Motor neuron (in vitro differentiated cells): ENCODE results near the gene F8. TPM values are rescaled to one million over a fixed set of nuclear protein-coding genes. Genes with fewer than 3 reads are reported as not detected.
"Not testable (repeated sequence)": the region's sequence is repeated elsewhere in the genome, so short reads cannot be mapped to it uniquely, and the experiment has no call there.

Experiments used
- ATAC-seq, 8 experiments: fragments of 200-7000 bp; cut with Tn5 transposase; replicated peaks in 6 of 8; 2 replicates each; pipeline ENCODE4 v1.8.0; 2021; ENCODE audit warnings: mild to moderate bottlenecking in 8 of 8, moderate library complexity in 8 of 8
- H3K27ac ChIP-seq, 2 donors: fragments of 250-450 bp; sonication (Bioruptor Pico); 2 replicates each; pipeline ENCODE4 v1.9.0; 2021; ENCODE audit warnings: antibody characterized with exemption in 2 of 2, mild to moderate bottlenecking in 2 of 2, moderate library complexity in 1 of 2
- H3K4me1 ChIP-seq, 2 donors: fragments of 250-450 bp; sonication (Bioruptor Pico); replicated peaks in 1 of 2; 2 replicates each; pipeline ENCODE4 v1.6.1; 2021; ENCODE audit warnings: antibody characterized with exemption in 2 of 2, mild to moderate bottlenecking in 2 of 2, moderate library complexity in 1 of 2
- H3K4me3 ChIP-seq, 5 donors: fragments of 250-450 bp; sonication (Bioruptor Pico); 2 replicates each; pipeline ENCODE4 v1.9.0; 2021; ENCODE audit warnings: antibody characterized with exemption in 5 of 5, mild to moderate bottlenecking in 5 of 5, moderate library complexity in 4 of 5
- WGBS, 10 experiments: fragments of 450-650 bp; shearing (Covaris generic); methylation state at CpG; one replicate each; pipeline ENCODE4 v1.0.0; 2022; 5-methylcytosine and 5-hydroxymethylcytosine counted together
- in situ Hi-C, 9 experiments: fragments of 400-800 bp; cut with MboI; loops; one replicate each; pipeline ENCODE4 v1.15.0; 2021; ENCODE audit warnings: low sequenced_read_pairs in 9 of 9, low pct_unique_long_range_greater_than_20kb in 2 of 9; ENCODE audit not compliant: unreplicated experiment in 9 of 9
- total RNA-seq, 8 experiments: library from RNA; unstranded; fragments of 300-600 nt; gene quantifications; 2 replicates each; pipeline versions ENCODE4 v1.2.3 to v1.2.4, GENCODE V29; 2022

Gene F8
- total RNA-seq, 8 experiments from 2014 or later: 1.2 to 5.3 (median 3.1) TPM

DNA sequence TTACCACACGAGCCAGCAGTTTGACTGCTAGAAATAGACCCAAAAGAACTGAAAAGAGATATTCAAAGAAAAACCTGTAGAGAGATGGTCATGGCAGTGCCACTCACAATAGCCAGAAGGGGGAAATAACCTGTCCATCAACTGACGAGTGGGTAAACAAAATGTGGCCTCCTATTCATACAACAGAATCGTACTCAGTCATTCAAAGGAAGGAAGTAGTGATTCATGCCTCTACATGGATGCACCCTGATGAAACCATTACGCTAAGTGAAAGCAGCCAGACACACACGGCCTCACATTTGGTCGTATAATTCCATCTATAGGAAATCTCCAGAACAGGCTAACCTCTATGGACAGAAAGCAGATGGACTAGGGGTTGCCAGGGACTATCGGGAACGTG lies 138.5 kb downstream of the F8 start:
- H3K4me1 ChIP-seq, ATAC-seq, H3K27ac ChIP-seq, H3K4me3 ChIP-seq, in situ Hi-C loops: not testable (repeated sequence)
- WGBS, 10 experiments: no CpG with 5 or more reads among the region's 8 CpGs

DNA sequence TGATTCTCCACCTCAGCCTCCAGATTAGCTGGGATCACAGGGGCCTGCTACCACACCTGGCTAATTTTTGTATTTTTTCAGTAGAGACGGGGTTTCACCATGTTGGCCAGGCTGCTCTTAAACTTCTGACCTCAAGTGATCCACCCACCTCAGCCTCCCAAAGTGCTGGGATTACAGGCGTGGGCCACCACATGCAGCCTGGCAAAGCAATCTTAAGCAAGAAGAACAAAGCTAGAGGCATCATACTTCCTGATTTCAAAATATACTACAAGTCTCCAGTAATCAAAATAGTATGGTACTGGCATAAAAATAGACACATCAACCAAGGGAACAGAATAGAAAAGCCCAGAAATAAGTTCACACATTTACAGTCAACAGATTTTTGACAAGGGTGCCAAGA lies 149.2 kb downstream of the F8 start:
- H3K4me3 ChIP-seq: no peak overlapping the region
- 47% methylated on average over 2 of the region's 2 CpGs; no CpG with 5 or more reads in 9 of the 10 experiments for WGBS, 10 experiments

DNA sequence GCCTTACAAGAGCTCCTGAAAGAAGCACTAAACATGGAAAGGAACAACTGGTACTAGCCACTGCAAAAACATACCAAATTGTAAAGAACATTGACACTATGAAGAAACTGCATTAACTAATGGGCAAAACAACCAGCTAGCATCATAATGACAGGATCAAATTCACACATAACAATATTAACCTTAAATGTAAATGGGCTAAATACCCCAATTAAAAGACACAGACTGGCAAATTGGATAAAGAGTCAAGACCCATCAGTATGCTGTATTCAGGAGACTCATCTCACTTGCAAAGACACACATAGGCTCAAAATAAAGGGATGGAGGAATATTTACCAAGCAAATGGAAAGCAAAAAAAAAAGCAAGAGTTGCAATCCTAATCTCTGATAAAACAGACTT lies 154.0 kb downstream of the F8 start:
- H3K27ac ChIP-seq, in situ Hi-C loops, H3K4me3 ChIP-seq, ATAC-seq, H3K4me1 ChIP-seq: not testable (repeated sequence)

More for the DNA sequence above, 149.2 kb downstream of the F8 start:
- ATAC-seq: no peak
- in situ Hi-C loops: no loop called here
- H3K27ac ChIP-seq: no peak overlapping the region
- H3K4me1 ChIP-seq: no peaks in the 10 kb centered on the region

DNA sequence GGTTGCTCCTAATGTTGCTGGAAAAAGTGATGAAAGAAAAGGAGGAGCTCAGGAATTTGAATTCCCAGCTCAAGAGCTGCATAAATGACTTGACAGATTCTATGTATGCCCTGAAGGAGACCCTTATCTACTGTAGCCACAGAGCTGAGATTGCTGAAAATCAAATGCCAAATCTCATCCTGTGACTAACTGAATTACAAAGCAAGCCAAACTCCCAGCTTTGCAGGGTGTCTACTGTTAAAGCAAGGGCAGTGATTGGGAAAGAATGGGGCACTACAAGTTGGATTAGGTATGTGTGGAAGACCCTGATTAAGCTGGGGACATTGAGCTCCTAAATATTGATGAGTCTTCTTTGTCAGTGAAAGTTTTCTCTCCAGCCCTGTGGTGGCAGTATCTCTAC lies 167.3 kb downstream of the F8 start:
- H3K4me1 ChIP-seq: no peaks in the 10 kb centered on the region
- no peak overlapping the region for H3K27ac ChIP-seq
- ATAC-seq: peak in 2 of 8 experiments; percentile 23 to 39
- in situ Hi-C loops: no loop called here
- H3K4me3 ChIP-seq: no peak overlapping the region

DNA sequence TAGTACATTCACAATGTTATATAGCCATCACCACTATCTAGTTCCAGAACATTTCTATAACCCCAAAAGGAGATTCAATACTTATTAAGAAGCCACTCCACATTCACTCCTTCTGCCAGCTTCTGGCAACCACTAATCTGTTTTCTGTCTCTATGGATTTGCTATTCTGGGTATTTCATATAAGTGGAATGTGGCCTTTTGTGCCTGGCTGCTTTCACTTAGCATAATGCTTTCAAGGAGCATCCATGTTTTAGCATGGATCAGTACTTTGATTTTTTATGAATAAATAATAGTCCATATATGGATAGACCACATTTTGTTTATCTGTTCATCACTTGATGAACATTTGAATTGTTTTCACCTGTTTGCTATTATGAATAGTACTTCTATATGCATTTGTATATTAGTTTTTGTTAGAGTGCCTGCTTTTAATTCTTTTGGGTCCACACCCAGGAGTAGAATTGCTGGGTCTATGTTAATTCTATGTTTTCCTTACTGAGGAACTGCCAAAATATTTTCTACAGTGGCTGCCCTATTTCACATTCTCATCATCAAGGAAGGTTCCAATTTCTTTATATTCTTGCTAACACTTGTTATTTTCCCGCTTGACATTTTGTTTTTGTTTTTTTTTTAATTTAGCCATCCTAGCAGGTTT lies 171.4 kb downstream of the F8 start:
- H3K4me1 ChIP-seq: no peaks in the 10 kb centered on the region
- peak in 3 of 8 experiments; percentile 58 to 80 (median 61) for ATAC-seq
- H3K27ac ChIP-seq: no peak overlapping the region
- WGBS, 10 experiments: 8 to 88% (median 50%) methylated on average over 1 of the region's 1 CpG; no CpG with 5 or more reads in 5 of the 10 experiments
- in situ Hi-C loops: no loop called here
- no peak overlapping the region for H3K4me3 ChIP-seq

DNA sequence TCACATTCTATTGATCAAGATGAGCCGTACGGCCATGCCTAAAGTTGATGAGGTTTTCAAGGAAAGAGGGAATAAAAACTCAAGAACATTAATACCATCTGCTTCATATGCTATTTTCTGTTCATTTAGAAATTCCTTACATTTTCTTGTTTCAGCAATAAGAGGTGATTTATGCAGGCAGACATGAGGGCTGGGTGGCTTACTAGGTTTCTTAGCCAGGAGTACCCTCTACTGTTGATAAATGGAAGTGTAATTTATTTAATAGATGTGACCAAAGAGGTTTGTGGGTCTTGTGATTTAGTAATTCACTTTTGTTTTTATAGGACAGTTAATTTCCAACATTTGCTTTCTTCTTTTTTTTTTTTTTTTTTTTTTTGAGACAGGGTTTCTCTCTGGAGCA lies 181.7 kb downstream of the F8 start:
- in situ Hi-C loops: no loop called here
- Histone ChIP-seq H3K4me3 (no peak overlapping the region), H3K27ac (no peak overlapping the region), H3K4me1 (no peaks in the 10 kb centered on the region)
- 24 to 93% methylated on average over 2 of the region's 2 CpGs; no CpG with 5 or more reads in 8 of the 10 experiments for WGBS, 10 experiments
- ATAC-seq: peak in 3 of 8 experiments; percentile 44 to 76 (median 71)

DNA sequence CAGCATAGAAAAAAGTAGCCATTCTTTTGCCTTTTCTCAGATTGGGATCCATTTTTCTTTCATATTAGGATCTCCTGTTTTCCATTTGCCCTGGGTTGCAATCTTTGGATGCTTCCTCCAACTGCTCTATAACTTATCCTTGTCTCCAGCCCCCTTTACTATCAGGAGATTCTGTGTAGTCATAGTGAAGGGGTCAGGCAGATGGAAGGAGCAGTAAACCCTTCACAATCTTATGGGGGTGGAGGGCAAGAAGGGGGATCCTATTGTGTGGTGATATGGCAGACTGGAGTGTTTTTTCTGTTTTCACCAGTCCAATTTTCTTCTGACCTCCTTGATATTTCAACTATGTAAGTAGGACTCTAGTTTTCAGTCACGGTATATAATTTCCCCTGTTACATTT lies 186.4 kb downstream of the F8 start:
- in situ Hi-C loops: no loop called here
- ATAC-seq: no peak
- Histone ChIP-seq H3K4me3 (no peak overlapping the region), H3K27ac (no peak overlapping the region), H3K4me1 (no peaks in the 10 kb centered on the region)
- WGBS, 10 experiments: 40 to 83% (median 40%) methylated on average over 1 of the region's 1 CpG; no CpG with 5 or more reads in 7 of the 10 experiments

DNA sequence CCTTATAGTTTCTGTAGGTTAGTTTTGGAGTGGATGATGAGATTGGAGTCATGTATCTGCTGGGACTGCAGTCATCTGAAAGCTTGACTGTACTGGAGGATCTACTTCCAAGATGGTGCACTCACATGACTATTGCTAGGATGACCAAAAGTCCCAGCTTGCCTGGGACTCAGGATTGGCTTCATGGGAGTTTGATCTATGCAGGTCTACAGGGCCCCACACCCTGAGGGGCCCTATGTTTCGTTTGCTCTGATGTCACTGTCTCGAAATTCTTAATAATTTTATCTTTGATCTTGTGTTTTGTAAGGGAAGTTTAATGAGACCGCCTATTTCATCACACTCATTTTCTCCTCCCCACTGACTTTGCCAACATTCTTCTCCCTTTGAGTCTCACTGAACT lies 188.0 kb downstream of the F8 start, which contains the start of gene SMIM9:
Gene SMIM9, minus strand, starts transcription at position 101 of the 400 bp plus-strand sequence. CDS start 3,806 bp downstream, outside the sequence.
- no peak within 1 kb of the TSS for H3K4me3 ChIP-seq
- in situ Hi-C loops: no loop called here
- no peak within 1 kb of the TSS for H3K27ac ChIP-seq
- 57 to 100% (median 75%) methylated on average over 1 to 2 of the region's 3 CpGs; no CpG with 5 or more reads in 6 of the 10 experiments for WGBS, 10 experiments
- no peak for ATAC-seq
- no peaks in the 10 kb centered on the region for H3K4me1 ChIP-seq

DNA sequence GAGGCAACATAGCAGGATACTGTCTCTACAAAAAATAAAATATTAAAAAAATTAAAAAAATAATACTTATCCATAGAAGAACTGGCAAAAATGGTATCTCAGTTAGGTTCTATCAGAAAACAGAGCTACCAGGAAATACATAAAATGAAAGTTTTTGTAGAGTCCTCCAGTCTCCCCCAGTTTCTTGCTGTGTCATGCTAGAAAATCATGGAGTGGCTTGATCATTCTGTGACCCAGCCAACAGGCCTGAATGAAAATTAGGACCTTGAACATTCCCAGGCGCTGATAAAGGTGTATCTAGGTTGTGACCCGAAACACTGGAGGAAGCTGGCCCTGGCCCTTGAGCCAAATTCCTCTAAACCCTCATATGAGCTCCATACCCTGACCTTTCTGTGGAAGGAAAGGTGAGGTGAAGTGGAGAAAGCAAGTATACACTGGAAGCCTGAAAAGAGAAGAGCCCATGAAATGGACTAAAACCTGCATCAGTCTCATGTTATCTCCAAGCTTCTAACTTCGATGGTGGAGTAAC lies 188.7 kb downstream of the F8 start:
- H3K4me1 ChIP-seq: no peaks in the 10 kb centered on the region
- WGBS, 10 experiments: 20 to 93% (median 50%) methylated on average over 1 to 3 of the region's 3 CpGs; no CpG with 5 or more reads in 5 of the 10 experiments
- H3K27ac ChIP-seq: no peak overlapping the region
- in situ Hi-C loops: no loop called here
- no peak overlapping the region for H3K4me3 ChIP-seq
- no peak for ATAC-seq

DNA sequence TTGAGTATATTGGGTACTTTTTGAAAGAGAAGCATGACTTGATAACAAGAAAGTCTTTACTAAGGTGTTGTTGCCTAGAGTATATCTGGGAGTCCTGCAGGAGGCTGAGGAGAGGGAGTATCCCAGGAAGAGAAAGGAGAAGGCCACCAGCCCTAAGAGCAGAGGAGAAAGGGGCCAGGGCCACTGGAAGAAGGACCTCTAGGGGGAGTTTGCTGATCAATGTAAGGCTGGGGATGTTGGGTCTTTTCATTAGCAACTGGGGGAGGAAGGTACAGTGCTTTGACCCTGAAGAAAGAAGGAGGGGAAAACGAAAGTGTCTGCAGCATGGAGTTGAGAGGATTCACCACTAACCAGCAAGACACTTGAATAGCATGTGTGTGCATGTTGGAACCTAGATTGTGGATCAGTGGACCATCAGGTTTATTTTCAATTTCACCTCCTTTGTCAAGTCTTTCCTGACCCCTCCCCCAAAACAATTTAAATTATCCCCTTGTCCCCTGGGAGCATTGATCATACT lies 192.5 kb downstream of the F8 start:
- H3K27ac ChIP-seq: no peak overlapping the region
- in situ Hi-C loops: no loop called here
- no peak overlapping the region for H3K4me3 ChIP-seq
- WGBS, 10 experiments: no CpG with 5 or more reads among the region's 1 CpG
- no peak for ATAC-seq
- no peaks in the 10 kb centered on the region for H3K4me1 ChIP-seq

DNA sequence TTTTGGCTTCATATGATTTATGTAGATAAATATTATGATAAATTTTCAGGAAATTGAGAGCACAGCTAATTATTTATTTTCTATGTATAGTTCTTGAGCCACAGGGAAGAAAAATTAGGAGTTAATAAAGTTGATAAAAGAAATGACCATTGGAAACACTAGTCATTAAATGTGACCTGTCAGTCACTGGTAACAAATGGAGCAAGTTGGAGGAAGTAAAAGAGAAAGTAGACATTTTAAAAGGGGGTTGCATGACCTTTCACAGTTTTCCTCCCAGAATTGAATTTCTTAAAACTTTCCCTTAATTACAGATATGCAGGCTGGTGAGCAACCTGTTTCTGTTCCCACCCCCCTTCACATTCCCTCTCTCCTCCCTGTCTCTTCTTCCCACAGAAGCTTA lies 193.4 kb downstream of the F8 start:
- Histone ChIP-seq H3K27ac (no peak overlapping the region), H3K4me1 (no peaks in the 10 kb centered on the region), H3K4me3 (no peak overlapping the region)
- in situ Hi-C loops: no loop called here
- ATAC-seq: no peak

DNA sequence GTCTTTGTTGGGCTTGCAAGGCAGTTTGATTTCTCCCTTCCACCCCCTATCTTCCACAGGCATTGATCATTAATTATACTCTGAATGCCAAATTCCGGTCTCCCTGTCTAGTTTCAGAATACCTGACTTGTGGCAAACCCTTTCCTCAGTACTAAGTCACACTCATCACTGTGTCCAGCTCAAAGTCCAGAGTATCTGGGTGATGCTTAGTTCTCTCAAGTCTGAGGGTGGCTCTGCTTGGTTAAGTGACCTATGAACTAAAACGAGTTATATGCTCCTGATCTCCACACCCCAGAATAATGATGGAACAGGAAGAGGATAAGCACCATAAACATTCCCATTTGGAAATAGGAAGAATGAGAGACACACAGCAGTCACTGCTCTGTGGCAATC lies 194.5 kb downstream of the F8 start:
- ATAC-seq: peak in 1 of 8 experiments; percentile 23
- WGBS, 10 experiments: 50 to 100% methylated on average over 2 of the region's 2 CpGs; no CpG with 5 or more reads in 8 of the 10 experiments

DNA sequence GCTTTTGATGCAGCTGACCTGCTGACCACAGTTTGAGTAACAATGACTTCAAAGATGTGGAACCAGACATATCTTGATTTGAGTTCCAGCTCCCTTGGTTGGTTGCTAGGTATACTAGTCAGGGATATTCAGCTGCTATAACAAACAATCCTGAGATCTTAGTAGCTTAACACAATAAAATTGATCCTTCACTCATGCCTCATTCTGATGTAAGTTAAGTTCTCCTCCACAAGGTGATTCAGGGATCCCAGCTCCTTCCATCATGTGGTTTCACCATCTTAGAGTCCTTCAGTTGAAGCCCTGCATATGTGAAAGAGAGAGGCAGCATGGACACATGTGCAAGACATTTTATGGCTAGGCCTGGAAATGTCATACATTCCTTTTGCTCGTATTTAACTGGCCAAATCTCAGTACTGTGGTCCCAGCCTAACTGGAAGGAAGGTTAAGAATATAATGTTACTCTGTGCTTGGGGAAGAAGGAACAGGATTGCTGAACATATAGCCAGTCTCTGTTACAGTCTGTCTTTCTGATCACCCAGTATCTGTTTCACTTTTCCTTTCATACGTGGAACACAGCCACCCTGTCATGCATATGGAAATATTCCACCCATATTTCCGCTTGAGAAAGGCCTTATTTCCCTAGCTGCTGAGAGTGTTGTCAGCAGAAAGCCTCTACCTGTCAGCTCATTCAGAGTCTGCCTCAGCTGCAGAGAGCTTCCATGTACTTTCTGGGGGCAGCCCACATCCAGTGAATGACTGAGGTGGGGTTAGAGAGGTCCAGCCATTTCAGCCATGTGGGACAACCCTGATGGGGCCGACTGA lies 195.1 kb downstream of the F8 start:
- in situ Hi-C loops: no loop called here
- H3K4me3 ChIP-seq: no peak overlapping the region
- H3K4me1 ChIP-seq: no peaks in the 10 kb centered on the region
- peak in 3 of 8 experiments; percentile 89 to 98 (median 96) for ATAC-seq
- WGBS, 10 experiments: 8 to 60% (median 45%) methylated on average over 1 to 4 of the region's 4 CpGs; no CpG with 5 or more reads in 7 of the 10 experiments
- no peak overlapping the region for H3K27ac ChIP-seq

More for the DNA sequence above, 194.5 kb downstream of the F8 start:
- Histone ChIP-seq H3K4me1 (no peaks in the 10 kb centered on the region), H3K4me3 (no peak overlapping the region), H3K27ac (no peak overlapping the region)
- in situ Hi-C loops: no loop called here
